GM18511 (cell line): Measurements from ENCODE around the gene PLGLB1.
"Not testable (repeated sequence)": the region's sequence is repeated elsewhere in the genome, so short reads cannot be mapped to it uniquely, and the experiment has no call there.

Source experiments
- ATAC-seq: cut with Tn5 transposase; IDR thresholded peaks from one replicate; pipeline ENCODE4 v1.9.1; 2021; ENCODE audit warnings: mild to moderate bottlenecking, moderate library complexity; ENCODE audit not compliant: unreplicated experiment

PLGLB1 gene

GRCh38 chr2:87021744-87022143 lies at the start of gene PLGLB1:
TSS of gene PLGLB1 (minus strand) at chr2:87021844. CDS start at chr2:87021783, 61 bp downstream.
- not testable (repeated sequence) for ATAC-seq

- not testable (repeated sequence) for ATAC-seq
Measured at GRCh38 chr2:87064305-87064704, 42.7 kb upstream of the PLGLB1 start.

- ATAC-seq = not testable (repeated sequence)
Measured at GRCh38 chr2:87063431-87063830, 41.8 kb upstream of the PLGLB1 start.

- not testable (repeated sequence) for ATAC-seq
Measured at GRCh38 chr2:87061519-87061918, 39.9 kb upstream of the PLGLB1 start.

- not testable (repeated sequence) for ATAC-seq
Measured at GRCh38 chr2:87057606-87058005, 36.0 kb upstream of the PLGLB1 start.

- not testable (repeated sequence) for ATAC-seq
Measured at GRCh38 chr2:87056843-87057242, 35.2 kb upstream of the PLGLB1 start.

- ATAC-seq = not testable (repeated sequence)
Measured at GRCh38 chr2:87056435-87056834, 34.8 kb upstream of the PLGLB1 start.

GRCh38 chr2:87054375-87054774 lies 32.7 kb upstream of the PLGLB1 start:
- not testable (repeated sequence) for ATAC-seq

GRCh38 chr2:87041321-87041978 lies 19.8 kb upstream of the PLGLB1 start:
- not testable (repeated sequence) for ATAC-seq

GRCh38 chr2:87028607-87029006 lies 7.0 kb upstream of the PLGLB1 start:
- not testable (repeated sequence) for ATAC-seq

- ATAC-seq = not testable (repeated sequence)
Measured at GRCh38 chr2:87026816-87027215, 5.2 kb upstream of the PLGLB1 start.

GRCh38 chr2:87025927-87026326 lies 4.3 kb upstream of the PLGLB1 start:
- ATAC-seq = not testable (repeated sequence)

- ATAC-seq = not testable (repeated sequence)
Measured at GRCh38 chr2:87023988-87024615, 2.5 kb upstream of the PLGLB1 start.

- not testable (repeated sequence) for ATAC-seq
Measured at GRCh38 chr2:87021043-87021442, 601 bp downstream of the PLGLB1 start.

- ATAC-seq = not testable (repeated sequence)
Measured at GRCh38 chr2:87019053-87019452, 2.6 kb downstream of the PLGLB1 start.

- not testable (repeated sequence) for ATAC-seq
Measured at GRCh38 chr2:87014489-87015169, 7.0 kb downstream of the PLGLB1 start.

GRCh38 chr2:87004398-87004797 lies 17.2 kb downstream of the PLGLB1 start:
- not testable (repeated sequence) for ATAC-seq
